GM21717 (cell line): ENCODE measurements around the gene CDC42EP4.

ENCODE experiments used
- ATAC-seq: cut with Tn5 transposase; IDR thresholded peaks from one replicate; pipeline ENCODE4 v1.9.1; 2021; ENCODE audit warnings: mild to moderate bottlenecking, moderate library complexity; ENCODE audit not compliant: unreplicated experiment

Gene CDC42EP4

GRCh38 chr17:73301369-73301768, 10.4 kb downstream of the CDC42EP4 start:
- ATAC-seq: no peak

DNA sequence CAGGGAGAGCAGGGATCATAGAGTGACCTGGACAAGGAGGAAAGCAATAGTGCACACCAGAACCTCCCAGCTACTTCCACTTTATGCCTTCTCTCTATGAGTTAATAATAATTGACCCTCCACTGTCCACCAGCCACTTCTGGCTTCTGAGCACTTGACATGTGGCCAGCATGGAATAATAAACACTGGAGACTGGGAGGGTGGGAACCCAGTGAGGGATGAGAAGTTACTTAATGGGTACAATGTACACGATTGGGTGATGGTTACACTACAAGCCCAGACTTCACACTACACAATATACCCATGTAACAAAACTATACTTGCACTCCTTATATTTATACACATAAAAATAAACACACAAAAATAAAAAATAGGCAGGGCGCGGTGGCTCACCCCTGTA, 11.4 kb downstream of the CDC42EP4 start:
- no peak for ATAC-seq

- ATAC-seq: no peak
Measured at GRCh38 chr17:73297934-73298861, 13.6 kb downstream of the CDC42EP4 start.

- ATAC-seq: no peak
Measured at GRCh38 chr17:73293480-73293911, 18.3 kb downstream of the CDC42EP4 start.

GRCh38 chr17:73293031-73293430, 18.8 kb downstream of the CDC42EP4 start:
- ATAC-seq: no peak

- ATAC-seq: no peak
Measured at GRCh38 chr17:73292031-73292531, 19.7 kb downstream of the CDC42EP4 start.

GRCh38 chr17:73291260-73291801, 20.5 kb downstream of the CDC42EP4 start:
- peak; percentile 88 for ATAC-seq

DNA sequence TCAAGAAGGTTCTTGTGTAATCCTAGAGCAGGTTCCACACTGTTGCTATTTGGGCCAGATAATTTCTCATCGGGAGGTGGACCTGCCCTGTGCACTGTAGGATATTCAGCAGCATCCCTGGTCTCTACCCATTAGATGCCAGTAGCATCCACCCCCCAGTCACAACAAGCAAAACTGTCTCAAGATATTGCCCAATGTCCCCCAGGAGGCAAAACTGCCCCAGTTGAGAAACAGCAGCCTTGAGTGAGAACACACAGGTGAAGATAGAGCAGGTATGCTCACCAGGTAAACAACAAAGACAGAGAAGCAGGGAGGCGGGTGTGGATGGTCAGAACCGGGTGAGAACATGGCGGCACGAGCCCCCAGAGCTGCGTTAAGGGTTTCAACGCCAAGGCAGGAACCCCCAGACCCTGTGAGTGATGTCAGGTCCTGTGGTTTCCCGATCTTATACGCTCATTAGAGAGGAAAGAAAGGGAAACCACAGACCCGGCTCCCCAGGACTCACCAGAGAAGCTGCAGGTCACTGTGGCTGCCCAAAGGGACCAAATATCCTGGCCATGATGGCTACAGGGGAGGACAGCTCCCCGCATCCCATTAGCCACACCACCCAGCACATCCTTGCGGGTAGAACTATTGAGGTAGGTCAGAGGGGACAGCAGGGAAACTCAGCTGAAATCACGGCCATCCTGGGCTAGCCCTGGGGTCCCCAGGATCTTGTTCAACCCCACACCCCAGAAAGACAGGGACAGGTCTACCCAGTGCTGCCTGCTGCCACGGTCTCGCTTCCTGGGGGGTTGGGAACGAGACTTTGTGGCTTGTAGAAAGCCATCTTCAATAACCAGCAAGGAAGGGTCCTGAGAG, 21.2 kb downstream of the CDC42EP4 start:
- ATAC-seq: peak; percentile 49

DNA sequence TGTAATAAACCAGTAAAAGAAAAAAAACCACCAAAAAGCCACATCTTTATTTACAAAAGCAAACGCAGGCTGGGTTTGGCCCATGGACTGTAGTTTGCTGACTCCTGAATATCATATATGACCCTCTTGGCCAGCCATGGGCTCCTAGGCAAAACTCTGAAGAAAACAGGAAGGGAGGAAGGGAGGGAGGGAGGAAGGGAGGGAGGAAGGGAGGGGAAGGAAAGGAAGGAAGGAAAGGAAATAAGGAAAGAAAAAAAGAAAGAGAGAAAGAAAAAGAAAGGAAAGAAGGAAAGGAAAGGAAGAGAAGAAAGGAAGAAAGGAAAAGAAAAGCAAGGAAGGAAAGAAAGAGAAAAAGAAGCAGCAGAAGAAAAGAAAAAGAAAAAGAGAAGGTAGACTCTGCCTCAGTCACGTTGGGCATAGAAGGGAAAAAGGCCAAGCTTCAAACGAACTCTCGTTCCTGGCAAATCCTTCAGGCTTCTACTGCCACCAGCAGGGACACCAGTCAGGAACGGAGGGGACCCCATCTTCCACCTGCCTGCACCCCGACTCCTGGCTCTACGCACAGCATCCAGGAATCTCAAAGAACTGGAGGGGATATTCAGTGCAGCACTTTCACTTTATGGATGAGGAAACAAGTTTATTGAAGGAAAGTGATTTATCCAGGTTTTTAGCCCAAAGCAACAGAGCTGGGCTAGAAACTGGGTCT, 22.1 kb downstream of the CDC42EP4 start:
- no peak for ATAC-seq

DNA sequence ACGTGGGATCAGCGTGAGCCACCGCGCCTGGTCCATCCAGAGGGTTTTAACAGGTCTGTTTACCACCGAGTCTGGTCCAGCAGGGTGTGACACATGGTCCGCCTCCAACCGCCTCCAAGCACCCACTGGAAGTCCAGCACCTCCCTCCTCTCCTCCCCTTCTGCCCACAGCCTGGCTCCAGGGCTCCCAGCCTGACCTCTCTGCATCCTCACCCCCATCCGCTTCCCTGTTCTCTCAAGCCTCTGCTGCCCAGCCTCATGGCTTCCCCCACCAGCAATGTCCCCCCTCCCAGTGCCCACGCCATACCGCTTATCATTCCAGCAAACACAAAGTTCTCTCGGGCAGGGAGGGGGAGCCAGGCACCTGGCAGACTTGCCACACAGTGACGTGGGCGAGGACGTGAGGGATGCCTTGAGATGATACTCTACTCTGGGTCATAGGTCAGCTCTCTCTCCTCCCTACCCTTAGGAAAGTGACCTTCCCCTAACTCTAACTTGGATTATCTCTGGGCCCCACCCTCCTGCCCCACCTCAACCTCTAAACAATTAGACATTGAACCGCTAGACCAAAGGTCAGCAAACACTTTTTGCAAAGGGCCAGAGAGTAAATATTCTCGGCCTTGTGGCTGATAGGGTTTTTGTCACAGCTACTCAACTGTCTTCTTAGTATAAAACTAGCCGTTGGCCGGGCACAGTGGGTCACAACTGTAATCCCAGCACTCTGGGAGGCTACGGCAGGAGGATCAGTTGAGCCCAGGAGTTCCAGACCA, 23.1 kb downstream of the CDC42EP4 start:
- ATAC-seq: no peak

GRCh38 chr17:73286863-73287296, 24.9 kb downstream of the CDC42EP4 start:
- ATAC-seq: no peak

DNA sequence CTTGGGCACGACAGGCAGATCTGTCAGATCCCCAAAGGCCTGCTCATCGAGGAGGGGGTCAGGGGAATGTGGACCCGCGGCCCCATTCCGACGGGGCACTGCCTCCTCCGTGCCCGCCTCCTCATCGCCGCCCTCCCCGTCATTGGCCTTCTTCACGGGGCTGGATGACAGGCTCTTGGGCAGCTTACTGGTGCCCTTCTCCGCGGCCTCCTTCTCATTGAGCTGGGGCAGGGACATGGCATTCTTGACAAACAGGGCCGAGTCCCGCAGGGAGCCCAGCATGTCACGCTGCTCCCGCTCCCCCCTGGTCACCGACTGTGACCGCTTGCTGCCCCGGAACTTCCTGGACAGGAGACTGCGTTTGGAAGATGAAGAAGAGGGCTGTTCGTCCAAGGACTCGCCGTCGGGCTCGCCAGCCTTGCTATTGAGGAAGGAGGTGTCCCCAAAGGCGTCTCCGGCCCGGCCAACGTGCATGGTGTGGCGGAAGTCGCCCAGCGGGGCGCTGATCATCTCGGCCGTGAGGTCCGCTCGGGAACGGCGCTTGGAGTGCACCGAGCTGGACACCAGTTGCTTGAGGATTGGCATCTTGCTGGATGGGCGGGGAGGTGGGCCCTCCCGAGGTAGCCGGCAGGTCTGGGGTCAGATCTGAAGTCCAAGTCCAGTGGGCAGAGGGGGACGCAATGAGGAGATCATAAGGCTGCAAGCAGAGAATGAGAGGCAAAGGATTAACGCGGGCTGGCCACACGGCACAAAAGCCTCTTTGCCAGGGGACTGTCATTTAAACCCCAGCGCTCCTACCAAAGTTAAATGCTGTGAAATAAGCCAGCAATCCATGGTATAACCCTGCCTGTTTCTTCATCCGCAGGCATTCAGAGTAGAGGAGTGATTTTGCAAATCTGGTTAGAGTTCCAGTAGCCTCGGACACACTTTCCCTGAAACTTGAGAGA, 25.6 kb downstream of the CDC42EP4 start:
- no peak for ATAC-seq

- ATAC-seq: no peak
Measured at GRCh38 chr17:73285603-73285908, 26.2 kb downstream of the CDC42EP4 start.

GRCh38 chr17:73284906-73285602, 26.7 kb downstream of the CDC42EP4 start:
- ATAC-seq: no peak

DNA sequence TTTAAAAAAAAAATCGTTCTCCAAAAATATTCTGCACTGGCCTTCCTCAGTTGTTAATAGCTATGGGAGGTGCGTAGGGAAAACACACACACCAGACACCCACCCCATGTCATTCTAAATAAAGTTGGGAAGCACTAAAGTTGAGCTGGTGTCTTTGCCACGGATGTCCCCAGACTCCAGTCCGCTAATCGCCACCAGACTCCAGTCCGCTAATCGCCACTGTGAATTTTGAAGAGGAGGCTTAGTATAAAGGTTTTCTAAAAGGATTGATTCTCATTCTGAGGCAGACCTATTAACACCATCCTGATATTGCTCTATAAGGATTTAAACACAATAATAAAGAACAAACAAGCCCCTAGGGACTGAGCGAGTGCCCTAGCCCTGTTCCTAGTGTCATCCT, 27.4 kb downstream of the CDC42EP4 start:
- ATAC-seq: no peak

DNA sequence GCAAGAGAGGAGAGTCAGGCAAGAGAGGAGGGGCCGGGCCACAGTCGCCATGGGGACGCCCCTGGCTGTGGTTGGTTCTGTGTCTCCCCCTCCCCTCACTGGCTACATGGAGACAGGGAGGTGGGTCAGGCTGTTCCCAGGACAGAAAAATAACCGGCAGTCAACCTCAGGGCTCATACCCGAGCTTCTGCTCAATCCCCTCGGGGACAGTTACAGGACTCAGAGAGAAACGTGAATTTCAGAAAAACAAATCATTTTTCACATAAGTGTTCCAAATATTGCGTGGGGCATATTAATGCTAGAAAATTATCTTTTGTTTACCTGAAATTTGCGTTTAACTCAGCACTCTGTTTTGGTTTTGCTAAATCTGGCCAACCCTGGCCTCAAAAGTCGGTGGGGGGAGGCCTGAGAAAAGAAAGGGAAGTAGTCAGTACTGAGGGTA, 27.9 kb downstream of the CDC42EP4 start:
- ATAC-seq: no peak

DNA sequence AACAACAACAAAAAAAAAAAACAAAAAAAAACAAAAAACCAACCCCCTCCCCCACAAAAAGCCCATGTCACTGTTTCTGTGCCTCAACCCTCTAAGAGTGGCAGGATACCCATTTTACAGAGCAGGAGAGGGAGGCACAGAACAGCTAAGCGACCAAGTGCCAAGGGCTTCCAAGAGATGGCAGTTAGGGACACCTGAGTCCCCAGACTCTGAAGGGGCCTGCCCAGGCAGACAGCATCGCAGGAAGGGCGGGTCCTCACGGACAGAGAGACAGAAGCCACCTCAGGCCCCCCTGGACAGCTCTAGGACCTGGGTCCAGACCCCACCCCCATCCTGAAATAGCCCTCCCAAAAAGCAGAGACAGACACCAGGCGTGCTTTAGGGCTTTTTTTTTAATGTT, 28.6 kb downstream of the CDC42EP4 start:
- ATAC-seq: no peak

DNA sequence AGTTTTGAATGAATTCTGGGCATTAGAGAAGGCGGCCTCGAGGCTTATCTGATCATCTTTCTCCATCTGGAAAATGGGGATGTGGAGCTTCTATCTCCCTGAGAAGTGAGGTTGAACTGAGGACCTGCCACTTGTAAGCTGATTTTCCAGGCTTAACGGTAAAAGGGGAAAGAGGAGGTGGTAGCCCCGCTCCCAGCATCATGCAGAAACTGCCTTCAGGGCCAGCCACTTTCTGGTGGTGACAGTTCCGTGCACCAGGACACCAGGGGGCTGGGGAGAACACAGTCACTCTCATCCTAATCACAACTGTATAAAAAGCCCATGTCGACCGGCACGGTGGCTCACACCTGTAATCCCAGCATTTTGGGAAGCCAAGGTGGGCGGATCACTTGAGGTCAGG, 29.2 kb downstream of the CDC42EP4 start:
- ATAC-seq: no peak
